Lower leg skin (tissue), 4 donors: ENCODE data around the gene RAP1A. TPM values are rescaled to one million over a fixed set of nuclear protein-coding genes. Genes with fewer than 3 reads are reported as not detected.
"Not testable (repeated sequence)": the region's sequence is repeated elsewhere in the genome, so short reads cannot be mapped to it uniquely, and the experiment has no call there.

Source experiments
- DNase-seq, 2 donors: peaks; one replicate each; pipeline ENCODE4 v3.0.0-alpha.2; 2019; ENCODE audit warnings: low spot score in 2 of 2
- H3K4me3 ChIP-seq: fragments of 200-600 bp; sonication (generic); 2 replicates; pipeline ENCODE4 v1.5.1; 2017; ENCODE audit warnings: mild to moderate bottlenecking, low read depth; ENCODE audit not compliant: poor library complexity, severe bottlenecking
- CTCF ChIP-seq, 3 donors: fragments of 450-650 bp; IDR thresholded peaks; one replicate each; pipeline ENCODE4 v1.5.1; 2016; ENCODE audit warnings: antibody characterized with exemption in 3 of 3, mild to moderate bottlenecking in 3 of 3, moderate library complexity in 2 of 3
- POLR2A ChIP-seq, 2 donors: fragments of 450-650 bp; IDR thresholded peaks; one replicate each; pipeline ENCODE4 v1.6.1; 2016 to 2017; ENCODE audit warnings: antibody characterized with exemption in 2 of 2, mild to moderate bottlenecking in 1 of 2, moderate library complexity in 1 of 2
- WGBS, 2 donors: methylation state at CpG; one replicate each; pipeline ENCODE4 v1.1.5; 2018; 5-methylcytosine and 5-hydroxymethylcytosine counted together
- intact Hi-C: fragments of 100-400 bp; cut with DNase I; formaldehyde crosslinking; loops from one replicate; pipeline ENCODE4 v1.15.0; 2023; ENCODE audit warnings: low total_unique reads
- total RNA-seq, 4 donors: library from RNA; depleted of rRNA; stranded (reverse); fragments of >200 nt; gene quantifications; one replicate each; pipeline ENCODE4 v1.1.0, GENCODE V29; 2016

Gene RAP1A
- total RNA-seq, 4 donors from 2014 or later: 25.5 to 33.8 (median 31.0) TPM

- no peak for DNase-seq
- intact Hi-C loops: no loop called here
- H3K4me3 ChIP-seq: no peak overlapping the region
- TF ChIP-seq POLR2A (IDR thresholded peaks at IDR 0.05) (no peak), CTCF (IDR thresholded peaks at IDR 0.05) (no peak)
- 6 to 13% methylated on average over 9 of the region's 9 CpGs for WGBS, 2 donors
Measured at GRCh38 chr1:111738133-111738435, 118.5 kb downstream of the RAP1A start.

GRCh38 chr1:111738436-111739193 lies 119.0 kb downstream of the RAP1A start:
- 1% methylated on average over 45 to 57 of the region's 61 CpGs for WGBS, 2 donors
- TF ChIP-seq CTCF (IDR thresholded peaks at IDR 0.05) (no peak), POLR2A (IDR thresholded peaks at IDR 0.05) (no peak)
- H3K4me3 ChIP-seq: peak overlapping the region; percentile 39
- peak; percentile 52 to 93 for DNase-seq
- intact Hi-C loops: no loop called here

- DNase-seq: peak; percentile 85 to 98
- TF ChIP-seq CTCF (IDR thresholded peaks at IDR 0.05): no peak
- no peak for TF ChIP-seq POLR2A (IDR thresholded peaks at IDR 0.05)
- WGBS, 2 donors: 0 to 1% methylated on average over 35 to 36 of the region's 59 CpGs
- H3K4me3 ChIP-seq: peak within 1 kb of the TSS; percentile 39
- intact Hi-C loops: no loop called here
Measured at GRCh38 chr1:111739194-111739924, 119.8 kb downstream of the RAP1A start, which contains the start of gene INKA2. TSS of gene INKA2 (minus strand) at chr1:111739395. CDS start at chr1:111739242, 153 bp downstream.

- intact Hi-C loops: no loop called here
- 1 to 2% methylated on average over 44 to 58 of the region's 63 CpGs for WGBS, 2 donors
- peak overlapping the region; percentile 39 for H3K4me3 ChIP-seq
- no peak for TF ChIP-seq POLR2A (IDR thresholded peaks at IDR 0.05)
- no peak for TF ChIP-seq CTCF (IDR thresholded peaks at IDR 0.05)
- DNase-seq: peak in 1 of 2 donors; percentile 94
Measured at GRCh38 chr1:111739925-111740765, 120.6 kb downstream of the RAP1A start.

- DNase-seq: peak in 1 of 2 donors; percentile 40
- whole genome bisulfite sequencing, 2 donors: 94 to 95% methylated on average over 14 of the region's 14 CpGs
- H3K4me3 ChIP-seq, intact Hi-C loops: not testable (repeated sequence)
Measured at GRCh38 chr1:111742292-111742691, 122.7 kb downstream of the RAP1A start.
